HG02970 (cell line): ENCODE measurements around the gene KCNB1.
"Not testable (repeated sequence)": the region's sequence is repeated elsewhere in the genome, so short reads cannot be mapped to it uniquely, and the experiment has no call there.

ENCODE experiments used
- ATAC-seq: cut with Tn5 transposase; IDR thresholded peaks from one replicate; pipeline ENCODE4 v1.9.1; 2021; ENCODE audit warnings: mild to moderate bottlenecking, moderate library complexity, moderate number of reproducible peaks; ENCODE audit not compliant: unreplicated experiment, low FRiP score

KCNB1 gene

DNA sequence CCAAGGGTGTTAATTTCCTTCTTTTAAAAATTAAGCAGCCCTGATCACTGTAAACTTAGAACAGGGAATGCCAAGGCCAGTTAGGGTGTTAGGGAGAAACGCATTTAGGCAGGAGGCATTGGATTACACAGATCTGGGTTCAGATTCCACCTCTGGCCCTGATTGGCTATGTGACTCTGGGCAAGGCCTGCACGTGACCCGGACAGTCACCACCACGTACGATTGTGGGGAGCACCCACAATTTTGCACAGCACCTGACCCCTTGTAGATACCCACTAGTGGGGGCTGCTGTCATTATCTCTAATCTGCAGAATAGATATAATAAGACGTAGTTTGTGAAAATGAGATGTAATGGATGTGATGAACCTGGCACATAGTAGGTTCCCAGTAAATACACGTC, 145.1 kb downstream of the KCNB1 start:
- no peak for ATAC-seq

DNA sequence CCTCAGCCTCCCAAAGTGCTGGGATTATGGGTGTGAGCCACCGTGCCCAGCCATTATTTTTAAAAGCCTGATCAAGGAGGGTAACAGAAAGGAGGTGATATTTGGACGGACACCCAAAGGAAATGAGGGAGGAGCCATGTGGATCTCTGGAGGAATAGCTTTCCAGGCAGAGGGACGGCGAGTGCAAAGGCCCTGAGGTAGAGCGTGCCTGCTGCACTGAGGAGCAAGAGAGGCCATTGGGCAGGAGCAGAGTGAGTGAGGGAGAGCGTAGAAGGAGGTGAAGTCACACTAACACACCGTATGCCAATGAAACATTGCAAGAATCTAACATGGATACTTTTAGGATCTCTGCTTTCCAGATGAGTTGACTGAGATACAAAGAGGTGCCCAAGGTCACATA, 145.7 kb downstream of the KCNB1 start:
- ATAC-seq: no peak

DNA sequence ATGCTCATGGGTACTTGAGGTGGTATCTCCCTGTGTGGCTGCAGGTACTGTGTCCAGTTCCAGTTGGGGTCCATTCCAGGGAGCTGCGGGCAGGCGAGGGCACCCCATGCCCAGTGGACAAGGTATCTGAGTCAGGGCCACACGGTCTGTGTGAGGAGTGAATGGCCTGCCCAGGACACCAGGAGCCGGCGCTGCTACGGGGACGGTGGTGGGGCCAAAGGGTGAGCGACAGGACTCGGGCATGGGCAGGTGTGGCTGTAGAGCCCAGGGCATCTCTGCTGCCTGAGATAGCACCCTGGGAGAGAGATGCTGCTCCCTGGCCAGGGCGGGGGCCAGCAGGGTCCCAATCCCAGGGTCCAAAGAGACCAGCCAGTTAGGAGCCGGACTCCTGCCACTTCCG, 147.0 kb downstream of the KCNB1 start:
- no peak for ATAC-seq

DNA sequence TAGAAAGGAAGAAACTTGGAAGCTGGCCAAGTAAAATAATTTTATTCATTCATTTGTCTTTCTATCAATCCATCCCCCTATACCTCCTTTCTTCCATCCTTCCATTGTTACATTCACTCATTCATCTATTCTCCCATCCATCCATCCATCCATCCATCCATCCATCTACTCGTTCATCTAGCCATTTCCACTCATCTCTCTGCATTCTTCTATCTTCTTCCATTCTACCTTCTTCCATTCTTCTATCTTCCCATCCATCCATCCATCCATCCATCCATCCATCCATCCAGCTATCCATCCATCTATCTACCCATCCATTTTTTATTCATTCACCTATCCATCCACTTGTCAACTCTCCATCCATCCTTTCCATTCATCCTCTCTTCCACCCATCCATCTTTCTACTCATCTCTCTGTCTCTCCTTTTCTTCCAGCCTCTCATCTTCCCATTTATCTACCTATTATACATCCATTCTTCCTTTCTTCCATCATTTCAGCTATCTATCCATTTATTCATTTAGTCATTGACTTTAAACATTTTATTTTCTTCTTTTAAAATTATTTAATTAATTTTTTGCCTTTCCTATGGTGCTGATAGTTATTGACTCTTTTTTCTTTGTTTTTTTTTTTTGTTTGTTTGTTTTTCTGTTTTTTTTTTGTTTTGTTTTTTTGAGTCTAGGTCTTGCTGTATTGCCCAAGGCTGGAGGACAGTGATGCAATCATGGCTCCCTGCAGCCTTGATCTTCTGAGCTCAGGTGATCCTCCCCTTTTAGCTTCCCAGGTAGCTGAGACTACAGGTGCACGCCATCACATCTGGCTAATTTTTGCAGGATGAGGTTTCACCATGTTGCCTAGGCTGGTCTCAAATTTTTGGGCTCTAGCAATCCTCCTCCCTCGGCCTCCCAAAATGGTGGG, 151.5 kb downstream of the KCNB1 start:
- ATAC-seq: no peak

DNA sequence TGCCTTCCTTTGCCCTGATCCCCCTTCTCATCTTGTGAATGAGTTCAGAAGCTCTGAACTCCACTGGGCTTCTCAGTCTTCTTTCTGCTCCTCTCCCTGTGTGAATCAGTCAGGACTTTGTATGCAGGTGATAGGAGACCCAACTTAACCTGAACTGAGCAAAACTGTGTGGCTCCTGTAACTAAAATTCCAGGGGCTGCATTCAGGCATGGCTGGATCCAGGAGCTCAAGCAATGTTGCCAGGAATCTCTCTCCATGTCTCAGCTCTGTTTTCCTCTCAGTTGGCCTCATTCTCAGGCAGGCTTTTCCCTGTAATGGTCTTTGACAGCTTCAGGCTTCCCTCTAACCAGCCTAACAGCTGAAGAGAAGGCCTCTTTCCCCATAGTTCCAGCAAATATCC, 153.7 kb downstream of the KCNB1 start:
- ATAC-seq: no peak

DNA sequence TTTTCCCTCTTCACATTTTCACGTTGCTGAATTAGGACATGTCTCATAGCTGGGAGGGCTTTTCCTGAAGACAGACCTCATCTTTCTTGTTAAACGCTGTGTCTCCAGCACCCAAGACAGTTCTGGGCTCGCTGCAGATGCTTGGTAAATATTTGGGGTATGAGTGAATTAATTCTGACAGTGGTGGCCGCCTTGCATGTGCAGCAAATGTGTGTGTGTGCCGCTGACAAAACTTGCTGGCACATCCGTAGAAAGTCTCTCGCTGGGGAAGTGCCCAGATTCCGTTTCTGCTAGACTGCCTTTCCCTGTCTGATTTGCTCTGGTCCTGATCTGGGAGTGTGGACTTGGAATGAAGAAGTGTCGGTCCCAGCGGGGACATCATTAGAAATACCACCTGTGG, 156.4 kb downstream of the KCNB1 start:
- no peak for ATAC-seq

DNA sequence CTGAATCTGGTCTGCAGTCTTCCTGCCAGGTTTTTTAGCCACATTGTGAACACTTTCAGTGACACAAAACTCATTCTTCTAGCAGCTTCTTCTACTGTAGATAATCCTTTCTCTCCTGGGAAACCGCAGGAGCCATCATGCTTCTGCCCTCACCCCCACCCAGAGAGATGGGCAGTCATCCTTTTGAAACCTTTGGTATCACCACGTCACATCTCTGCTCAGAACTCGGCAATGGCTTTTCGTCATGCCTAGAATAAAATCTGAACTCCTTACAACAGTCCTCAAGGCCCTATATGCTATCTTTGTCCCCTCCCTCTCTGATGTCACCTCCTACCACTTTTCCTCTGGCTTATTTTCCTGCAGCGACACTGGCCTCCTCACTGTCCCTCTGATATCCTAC, 158.2 kb downstream of the KCNB1 start:
- ATAC-seq: no peak

DNA sequence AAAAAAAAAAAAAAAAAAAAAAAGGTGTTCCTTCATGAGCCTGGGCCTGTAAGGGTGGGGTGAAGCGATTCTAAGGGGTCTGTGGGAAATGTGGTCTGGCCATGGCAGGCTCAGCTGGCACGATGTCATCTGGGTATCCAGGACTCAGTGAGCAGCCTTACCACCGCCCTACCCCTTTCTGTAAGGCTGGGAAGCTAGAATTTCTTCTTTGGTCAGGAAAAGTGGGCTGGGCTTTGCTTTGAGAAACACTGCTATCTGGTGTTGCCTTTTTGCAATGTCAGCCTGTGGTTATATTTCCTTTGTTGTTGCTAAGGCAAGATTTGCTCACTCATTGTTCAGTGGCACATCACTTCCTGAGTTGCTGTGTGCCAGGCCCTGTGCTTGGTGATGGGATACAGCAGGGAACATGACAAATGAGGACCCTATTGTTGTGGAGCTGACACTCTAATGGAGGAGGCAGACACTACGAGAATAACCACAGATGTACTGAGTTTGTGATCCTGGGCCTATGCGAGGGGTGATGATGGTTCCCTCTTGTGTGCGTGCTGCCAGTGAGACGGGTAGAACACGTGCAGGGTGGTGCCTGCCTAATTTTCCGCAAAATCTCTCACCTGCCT, 158.7 kb downstream of the KCNB1 start:
- no peak for ATAC-seq

DNA sequence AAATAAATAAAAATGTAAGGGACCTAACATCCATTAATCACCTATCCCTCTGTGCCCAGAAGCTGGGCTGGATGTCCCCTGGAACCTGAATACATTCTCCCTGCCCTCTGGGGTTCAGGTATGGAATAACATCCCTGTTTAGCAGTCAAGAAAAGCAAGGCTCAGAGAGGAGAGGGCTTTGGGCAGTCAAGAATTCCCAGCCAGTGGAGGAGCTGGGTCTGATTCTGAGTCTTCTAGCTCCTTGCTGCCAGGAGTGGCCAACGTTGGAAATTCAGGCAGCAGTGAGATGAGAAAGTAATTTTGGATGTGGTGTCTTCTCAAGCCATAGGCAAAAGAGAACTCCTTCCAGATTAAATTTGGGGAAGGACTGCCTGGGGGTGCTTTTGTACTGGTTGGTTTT, 162.0 kb downstream of the KCNB1 start:
- ATAC-seq: no peak

DNA sequence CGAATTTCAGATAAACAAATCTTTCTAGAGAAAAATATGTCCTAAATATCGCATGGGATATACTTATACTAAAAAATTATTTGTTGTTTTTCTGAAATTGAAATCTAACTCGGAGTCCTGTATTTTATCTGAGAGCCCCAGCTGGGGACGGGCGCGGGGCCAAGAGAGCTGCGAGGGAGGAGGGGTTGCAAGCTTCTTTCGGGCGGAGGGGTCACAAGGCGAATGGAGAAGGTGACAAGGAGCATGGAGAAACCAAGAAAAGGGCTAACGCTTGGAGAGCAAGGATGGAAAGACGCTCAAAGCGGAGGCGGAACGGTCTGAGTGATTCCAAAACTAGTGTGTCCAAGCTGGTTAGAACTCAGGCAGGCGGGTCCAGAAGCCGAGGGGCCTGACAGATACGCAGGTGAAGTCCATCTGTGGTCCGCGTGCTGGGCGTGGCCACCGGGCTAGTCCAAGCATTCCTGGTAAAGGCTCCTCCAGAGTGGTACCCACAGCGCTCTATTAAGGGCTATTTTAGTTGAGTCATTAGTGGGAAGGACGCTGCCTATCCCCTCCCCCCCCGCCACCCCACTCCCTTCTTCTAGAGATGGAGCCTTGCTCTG, 163.2 kb downstream of the KCNB1 start:
- no peak for ATAC-seq

DNA sequence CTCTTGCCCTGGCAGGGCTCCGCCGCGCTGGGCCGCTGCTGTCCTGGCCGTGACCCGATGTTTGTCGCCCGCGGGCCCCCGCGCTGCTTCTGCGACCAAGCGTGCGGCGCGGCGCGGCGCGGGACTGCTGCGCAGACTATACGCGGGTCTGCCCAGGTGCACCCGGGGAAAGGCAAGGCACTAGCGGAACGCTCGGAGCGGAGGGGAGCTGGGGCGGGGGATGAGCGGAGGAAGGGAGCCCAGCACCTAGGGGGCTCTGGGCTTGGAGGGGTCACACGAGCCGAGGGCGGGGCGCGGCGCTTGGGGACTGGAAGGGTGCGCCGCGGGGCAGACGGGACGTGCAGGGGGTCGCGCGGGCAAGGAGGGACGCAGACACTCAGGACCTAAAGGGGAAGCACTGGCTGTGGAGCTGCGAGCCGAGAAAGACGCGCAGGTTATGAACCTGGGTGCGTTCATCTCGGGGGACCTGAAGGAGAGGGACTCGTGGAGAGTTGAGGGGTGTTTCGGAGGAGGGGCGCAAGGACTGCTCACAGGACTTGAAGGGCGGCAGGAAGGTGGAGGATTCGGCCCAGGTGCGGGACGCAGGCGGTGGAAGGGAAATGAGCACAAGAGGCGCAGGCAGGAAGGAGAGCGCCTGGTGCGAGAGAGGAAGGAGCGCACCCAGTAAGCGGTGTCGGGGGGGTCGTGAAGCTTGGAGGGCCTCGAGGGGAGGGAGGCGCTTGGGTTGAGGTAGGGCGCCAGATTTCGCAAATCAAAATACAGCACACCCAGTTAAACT, 163.8 kb downstream of the KCNB1 start:
- no peak for ATAC-seq

DNA sequence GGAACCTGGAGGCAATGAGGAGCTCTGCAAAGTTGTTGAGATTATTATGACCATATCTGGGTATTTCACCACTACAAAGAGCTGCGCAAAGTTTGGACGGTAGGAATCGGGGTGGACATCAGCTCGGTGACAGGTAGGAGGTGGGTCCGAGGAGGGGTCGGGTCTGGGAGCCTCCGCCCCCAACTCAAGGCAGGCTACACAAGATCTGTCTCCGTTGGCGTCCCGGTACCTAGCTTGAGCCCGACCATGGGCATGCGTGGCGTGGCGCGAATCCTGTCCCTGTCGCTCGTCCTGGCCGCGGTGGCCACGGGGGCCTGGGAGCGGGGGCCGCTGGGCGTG, 164.4 kb downstream of the KCNB1 start:
- ATAC-seq: no peak

DNA sequence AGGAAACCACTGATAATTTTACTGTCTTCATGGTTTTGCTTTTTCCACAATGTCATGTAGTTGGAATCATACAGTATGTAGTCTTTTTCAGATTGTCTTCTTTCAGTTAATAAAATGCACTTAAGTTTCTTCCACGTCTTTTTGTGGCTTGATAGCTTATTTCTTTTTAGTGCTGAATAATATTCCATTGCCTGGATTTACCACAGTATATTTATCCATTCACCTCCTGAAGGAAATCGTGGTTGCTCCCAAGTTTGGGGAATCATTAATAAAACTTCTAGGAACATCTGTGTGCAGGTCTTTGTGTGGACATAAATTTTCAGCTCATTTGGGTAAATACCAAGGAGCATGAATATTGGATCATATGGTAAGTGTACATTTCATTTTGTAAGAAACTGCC, 165.8 kb downstream of the KCNB1 start:
- ATAC-seq: no peak

DNA sequence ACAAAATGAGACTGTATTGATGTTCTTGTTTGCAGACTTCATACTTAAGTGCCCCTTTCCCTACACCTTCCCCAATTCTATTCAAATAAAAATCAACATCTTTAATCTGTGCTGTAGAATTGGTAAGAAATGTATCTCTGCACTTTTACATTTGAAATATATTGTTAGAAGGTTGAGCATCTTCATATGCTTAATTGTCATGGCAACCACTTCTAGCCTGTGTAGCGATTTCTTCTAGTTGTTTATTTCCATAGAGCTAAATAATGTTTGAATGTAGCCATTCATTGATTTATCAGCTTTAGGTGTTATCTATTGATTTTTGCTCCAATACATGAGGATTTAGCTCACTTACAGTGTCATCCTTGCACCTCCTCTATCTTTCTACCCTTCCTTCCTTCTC, 166.9 kb downstream of the KCNB1 start:
- ATAC-seq: no peak

DNA sequence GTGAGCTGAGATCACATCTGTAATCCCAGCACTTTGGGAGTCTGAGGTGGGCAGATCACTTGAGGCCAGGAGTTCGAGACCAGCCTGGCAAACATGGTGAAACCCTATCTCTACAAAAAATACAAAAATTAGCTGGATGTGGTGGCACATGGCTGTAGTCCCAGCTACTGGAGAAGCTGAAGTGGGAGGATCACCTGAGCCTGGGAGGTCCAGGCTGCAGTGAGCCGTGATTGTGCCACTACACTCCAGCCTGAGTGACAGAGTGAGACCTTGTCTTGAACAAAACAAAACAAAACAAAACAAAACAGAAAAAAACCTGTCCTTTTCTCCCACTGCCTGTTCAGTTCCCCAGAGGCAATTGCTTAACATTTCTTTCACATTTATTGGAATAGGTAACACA, 168.4 kb downstream of the KCNB1 start:
- not testable (repeated sequence) for ATAC-seq
